Endodermal cell (in vitro differentiated cells): ENCODE measurements around the gene PNPLA7. TPM values are rescaled to one million over a fixed set of nuclear protein-coding genes. Genes with fewer than 3 reads are reported as not detected.

Experiments
- DNase-seq: peaks from one replicate; pipeline ENCODE4 v3.0.0-alpha.2; 2017
- H3K27ac ChIP-seq: 2 replicates; pipeline ENCODE4 v1.5.1; 2013; ENCODE audit warnings: mild to moderate bottlenecking, low read depth, low read length, moderate library complexity
- H3K27me3 ChIP-seq: 2 replicates; pipeline ENCODE4 v1.6.1; 2013; ENCODE audit warnings: mild to moderate bottlenecking, low read length, moderate library complexity; ENCODE audit not compliant: insufficient read depth, control insufficient read depth, poor library complexity, severe bottlenecking
- H3K36me3 ChIP-seq: 2 replicates; pipeline ENCODE4 v1.7.0; 2013; ENCODE audit warnings: mild to moderate bottlenecking, low read length, moderate library complexity; ENCODE audit not compliant: control insufficient read depth, insufficient read depth
- H3K4me1 ChIP-seq: one replicate; pipeline ENCODE4 v1.7.0; 2013; ENCODE audit warnings: low read length; ENCODE audit not compliant: control insufficient read depth, insufficient read depth
- H3K4me3 ChIP-seq: 2 replicates; pipeline ENCODE4 v1.5.1; 2013; ENCODE audit warnings: mild to moderate bottlenecking, low read length, moderate library complexity
- H3K9ac ChIP-seq: 2 replicates; pipeline ENCODE4 v1.6.1; 2013; ENCODE audit warnings: mild to moderate bottlenecking, low read length, moderate library complexity; ENCODE audit not compliant: poor library complexity, severe bottlenecking; ENCODE audit errors: extremely low read depth
- H3K9me3 ChIP-seq: 2 replicates; pipeline ENCODE4 v1.6.1; 2013; ENCODE audit warnings: mild to moderate bottlenecking, low read length, moderate library complexity; ENCODE audit not compliant: control insufficient read depth
- H3K27ac Mint-ChIP-seq: 2 replicates; pipeline ENCODE4 v1.8.0; 2020; ENCODE audit warnings: mixed read lengths
- H3K27me3 Mint-ChIP-seq: 2 replicates; pipeline ENCODE4 v1.8.0; 2021; ENCODE audit warnings: mild to moderate bottlenecking, mixed read lengths; ENCODE audit not compliant: insufficient read depth
- H3K36me3 Mint-ChIP-seq: 2 replicates; pipeline ENCODE4 v1.8.0; 2020; ENCODE audit warnings: low read depth, mixed read lengths
- H3K4me1 Mint-ChIP-seq: 2 replicates; pipeline ENCODE4 v1.8.0; 2020; ENCODE audit warnings: mixed read lengths
- H3K4me3 Mint-ChIP-seq: 2 replicates; pipeline ENCODE4 v1.8.0; 2020; ENCODE audit warnings: mild to moderate bottlenecking, moderate library complexity, mixed read lengths
- H3K9me3 Mint-ChIP-seq: 2 replicates; pipeline ENCODE4 v1.8.0; 2020; ENCODE audit warnings: mild to moderate bottlenecking, mixed read lengths
- WGBS, 2 experiments: methylation state at CpG; one replicate each; pipeline versions ENCODE4 v1.1.5 to v1.1.7; 2013; ENCODE audit warnings: missing lambda C conversion rate in 2 of 2, mixed read lengths in 1 of 2; ENCODE audit not compliant: insufficient coverage in 1 of 2, insufficient read length in 1 of 2; 5-methylcytosine and 5-hydroxymethylcytosine counted together
- total RNA-seq, 2 donors: library from RNA; stranded (reverse); fragmentation: NEBNext Ultra II Directional in 1 of 2; extraction: Animal tissue kit (Norgen Biotek cat#: 25700) in 1 of 2; gene quantifications; 2 replicates in 1 of 2; 3 replicates in 1 of 2; pipeline ENCODE4 v1.2.1, GENCODE V29; 2021
- TF ChIP-seq, protein P1 (sequence below): fragments of 200-600 bp; sonication (generic); conservative IDR thresholded peaks from 2 replicates; pipeline ENCODE4 v1.5.0; 2021; ENCODE audit warnings: antibody characterized with exemption, mild to moderate bottlenecking

Gene PNPLA7
- total RNA-seq, 2 donors from 2014 or later: 2.0 to 2.4 TPM

- no peak for DNase-seq
- H3K9ac ChIP-seq: no peak overlapping the region
- H3K36me3 ChIP-seq: no peaks in the 10 kb centered on the region
- Mint-ChIP-seq H3K27me3 (no peaks in the 10 kb centered on the region), H3K4me3 (no peak overlapping the region), H3K36me3 (peaks cover 13% of the 10 kb centered on the region), H3K4me1 (peaks cover 3% of the 10 kb centered on the region), H3K27ac (no peak overlapping the region), H3K9me3 (peaks cover 22% of the 10 kb centered on the region)
- H3K27me3 ChIP-seq: no peaks in the 10 kb centered on the region
- H3K4me1 ChIP-seq: no peaks in the 10 kb centered on the region
- TF ChIP-seq, protein P1, sequence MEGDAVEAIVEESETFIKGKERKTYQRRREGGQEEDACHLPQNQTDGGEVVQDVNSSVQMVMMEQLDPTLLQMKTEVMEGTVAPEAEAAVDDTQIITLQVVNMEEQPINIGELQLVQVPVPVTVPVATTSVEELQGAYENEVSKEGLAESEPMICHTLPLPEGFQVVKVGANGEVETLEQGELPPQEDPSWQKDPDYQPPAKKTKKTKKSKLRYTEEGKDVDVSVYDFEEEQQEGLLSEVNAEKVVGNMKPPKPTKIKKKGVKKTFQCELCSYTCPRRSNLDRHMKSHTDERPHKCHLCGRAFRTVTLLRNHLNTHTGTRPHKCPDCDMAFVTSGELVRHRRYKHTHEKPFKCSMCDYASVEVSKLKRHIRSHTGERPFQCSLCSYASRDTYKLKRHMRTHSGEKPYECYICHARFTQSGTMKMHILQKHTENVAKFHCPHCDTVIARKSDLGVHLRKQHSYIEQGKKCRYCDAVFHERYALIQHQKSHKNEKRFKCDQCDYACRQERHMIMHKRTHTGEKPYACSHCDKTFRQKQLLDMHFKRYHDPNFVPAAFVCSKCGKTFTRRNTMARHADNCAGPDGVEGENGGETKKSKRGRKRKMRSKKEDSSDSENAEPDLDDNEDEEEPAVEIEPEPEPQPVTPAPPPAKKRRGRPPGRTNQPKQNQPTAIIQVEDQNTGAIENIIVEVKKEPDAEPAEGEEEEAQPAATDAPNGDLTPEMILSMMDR: no peak
- WGBS, 2 experiments: 86 to 88% methylated on average over 13 to 23 of the region's 23 CpGs
- no peaks in the 10 kb centered on the region for H3K9me3 ChIP-seq
- H3K27ac ChIP-seq: no peak overlapping the region
- H3K4me3 ChIP-seq: no peak overlapping the region
These were observed 2.3 kb downstream of the PNPLA7 start for GRCh38 chr9:137547687-137548543.

DNA sequence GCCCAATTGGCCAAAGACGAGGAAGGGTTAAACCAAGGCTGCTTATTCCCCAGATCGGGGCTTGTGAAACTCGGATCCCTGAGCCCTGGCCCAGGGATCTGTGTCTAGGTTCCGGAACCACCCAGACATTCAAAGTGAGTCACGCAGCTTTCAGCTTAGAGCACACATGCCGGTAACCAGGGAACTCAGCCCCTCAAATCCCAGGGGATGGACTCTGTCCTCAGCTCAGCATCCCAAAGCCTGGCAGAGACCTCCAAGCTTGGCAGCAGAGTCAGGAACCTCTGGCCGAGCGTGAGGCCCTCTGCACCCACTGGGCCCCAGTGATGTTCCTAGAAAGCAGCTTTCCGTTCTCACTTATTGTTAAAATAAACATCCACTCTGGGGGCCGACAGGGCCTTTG is 5.1 kb downstream of the PNPLA7 start:
- TF ChIP-seq, protein P1: no peak
- Histone ChIP-seq H3K27ac (no peak overlapping the region), H3K27me3 (no peaks in the 10 kb centered on the region), H3K36me3 (no peaks in the 10 kb centered on the region), H3K4me3 (no peak overlapping the region), H3K9me3 (no peaks in the 10 kb centered on the region), H3K4me1 (no peaks in the 10 kb centered on the region), H3K9ac (no peak overlapping the region)
- Mint-ChIP-seq H3K9me3 (peaks cover 22% of the 10 kb centered on the region), H3K4me1 (peaks cover 1% of the 10 kb centered on the region), H3K27me3 (no peaks in the 10 kb centered on the region), H3K4me3 (no peak overlapping the region), H3K27ac (no peak overlapping the region), H3K36me3 (peaks cover 8% of the 10 kb centered on the region)
- 84 to 92% methylated on average over 6 to 10 of the region's 10 CpGs for WGBS, 2 experiments
- no peak for DNase-seq

- no peak overlapping the region for H3K4me3 Mint-ChIP-seq
These were observed 5.9 kb downstream of the PNPLA7 start for GRCh38 chr9:137544176-137544760.

More at GRCh38 chr9:137544176-137544760, 5.9 kb downstream of the PNPLA7 start:
- Mint-ChIP-seq H3K9me3 (peaks cover 22% of the 10 kb centered on the region), H3K27ac (no peak overlapping the region), H3K36me3 (peaks cover 8% of the 10 kb centered on the region), H3K4me1 (no peaks in the 10 kb centered on the region), H3K27me3 (no peaks in the 10 kb centered on the region)
- H3K4me1 ChIP-seq: no peaks in the 10 kb centered on the region
- no peaks in the 10 kb centered on the region for H3K9me3 ChIP-seq
- H3K4me3 ChIP-seq: no peak overlapping the region
- H3K9ac ChIP-seq: no peak overlapping the region
- no peaks in the 10 kb centered on the region for H3K36me3 ChIP-seq
- TF ChIP-seq, protein P1: no peak
- H3K27ac ChIP-seq: no peak overlapping the region
- no peak for DNase-seq
- WGBS, 2 experiments: 91% methylated on average over 9 to 12 of the region's 12 CpGs
- no peaks in the 10 kb centered on the region for H3K27me3 ChIP-seq
